ENCODE measurements around the gene KCNJ16.

KCNJ16 gene

DNA sequence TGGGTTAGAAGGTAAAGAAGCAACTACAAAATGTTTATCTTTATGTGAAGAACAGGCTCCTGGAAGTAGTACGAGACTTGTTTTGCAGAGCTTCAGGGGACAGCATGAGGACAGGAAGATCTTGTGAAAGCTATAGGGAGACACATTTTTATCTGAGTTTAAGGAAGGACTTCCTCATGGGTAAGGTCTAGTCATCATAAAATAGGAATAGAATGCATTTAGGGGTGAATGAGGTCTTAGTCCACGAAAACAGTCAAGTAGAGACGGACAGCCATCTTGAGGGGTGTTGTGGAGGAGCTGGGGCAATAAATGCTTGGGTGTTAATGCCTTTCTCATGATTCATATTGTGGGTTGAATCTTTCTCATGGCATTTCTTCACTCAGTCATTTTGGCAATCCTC, 24.3 kb downstream of the KCNJ16 start:
- DNase-seq: no peak

DNA sequence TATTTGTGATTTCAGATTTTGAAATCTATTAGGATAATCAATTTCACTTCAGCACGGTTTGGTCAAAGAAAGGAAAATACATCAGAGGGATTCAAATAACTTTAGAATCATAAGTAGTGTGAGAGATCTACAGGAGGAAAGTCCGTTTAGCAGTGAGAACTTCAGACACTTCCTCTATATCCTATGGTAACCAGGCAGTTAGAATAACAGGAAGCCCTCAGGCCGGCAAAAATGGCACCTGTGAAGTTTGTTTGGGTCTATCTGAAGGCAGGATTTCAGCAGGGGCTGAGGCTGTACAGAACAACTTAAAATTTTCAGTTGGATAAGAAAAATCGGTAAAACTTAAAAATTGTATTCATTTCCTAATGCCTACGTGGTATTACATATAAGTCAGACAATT, 24.9 kb downstream of the KCNJ16 start:
- DNase-seq: no peak

DNA sequence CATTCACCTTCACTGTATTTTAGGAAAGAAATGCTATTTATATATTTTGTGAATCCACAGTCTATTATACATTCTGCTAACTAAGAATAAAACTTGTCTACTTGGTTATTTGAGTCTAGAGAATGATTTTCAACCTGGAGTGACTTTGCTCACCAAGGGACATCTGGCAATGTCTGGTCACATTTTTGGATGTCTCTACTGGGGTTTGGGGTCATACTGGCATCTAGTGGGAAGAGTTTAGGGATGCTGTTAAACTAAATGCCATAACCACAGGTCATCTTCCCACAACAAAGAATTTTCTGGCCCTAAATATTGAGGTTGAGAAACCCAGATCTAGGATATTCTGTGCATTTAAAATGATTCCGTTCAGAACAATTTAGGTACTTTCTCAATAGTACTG, 26.0 kb downstream of the KCNJ16 start:
- DNase-seq: no peak

DNA sequence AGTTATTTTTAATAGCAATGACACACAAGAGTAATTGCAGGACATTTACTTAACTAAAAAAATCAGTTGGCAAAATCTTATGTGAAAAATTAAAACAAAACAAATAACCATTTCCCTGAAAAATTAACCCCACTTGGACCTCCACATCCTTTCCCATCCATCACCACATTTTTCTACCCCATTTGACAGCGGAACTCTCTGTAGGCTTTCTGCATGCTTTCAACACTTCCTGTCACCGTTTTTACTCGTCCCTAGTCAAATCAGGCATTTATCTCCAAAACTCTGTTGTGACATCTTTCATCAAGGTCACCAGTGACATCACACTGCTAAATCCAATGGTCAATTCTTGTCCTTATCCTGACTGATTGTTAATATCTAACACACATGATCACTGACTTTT, 27.5 kb downstream of the KCNJ16 start:
- DNase-seq: no peak

DNA sequence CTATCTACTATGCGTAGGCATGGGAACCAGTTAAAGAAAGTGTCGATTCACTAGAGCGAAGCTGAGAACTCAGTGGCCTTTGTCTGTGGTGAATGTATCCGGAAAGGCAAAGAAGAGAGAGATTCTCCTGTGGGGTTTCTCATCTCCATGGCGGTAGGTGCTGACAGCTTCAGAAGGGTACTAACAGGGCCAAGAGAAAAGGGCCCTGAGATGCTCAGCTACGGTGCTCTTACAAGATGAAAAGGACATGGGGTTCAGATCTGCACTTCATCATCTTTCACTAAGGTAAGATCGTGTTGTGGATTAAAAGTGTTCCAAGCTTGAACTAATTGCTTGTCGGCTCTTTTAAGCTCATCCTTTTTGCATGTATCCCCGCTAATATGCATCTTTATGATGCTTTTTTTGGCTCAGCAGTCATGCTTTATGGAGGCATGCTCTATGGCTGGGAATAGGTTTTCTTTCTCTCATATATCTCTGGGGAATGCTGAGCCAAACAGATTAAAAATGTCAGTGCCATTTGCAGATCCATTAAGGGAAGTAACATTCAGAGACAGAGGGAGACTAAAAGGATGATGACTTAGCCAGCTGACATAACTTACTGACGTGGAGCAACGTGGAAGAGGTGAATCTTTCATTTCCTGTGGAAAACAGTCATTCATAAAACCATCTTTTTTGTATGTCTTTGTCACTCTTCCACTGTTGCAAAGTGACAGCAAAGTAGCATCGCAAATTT, 29.9 kb downstream of the KCNJ16 start:
- DNase-seq: no peak

DNA sequence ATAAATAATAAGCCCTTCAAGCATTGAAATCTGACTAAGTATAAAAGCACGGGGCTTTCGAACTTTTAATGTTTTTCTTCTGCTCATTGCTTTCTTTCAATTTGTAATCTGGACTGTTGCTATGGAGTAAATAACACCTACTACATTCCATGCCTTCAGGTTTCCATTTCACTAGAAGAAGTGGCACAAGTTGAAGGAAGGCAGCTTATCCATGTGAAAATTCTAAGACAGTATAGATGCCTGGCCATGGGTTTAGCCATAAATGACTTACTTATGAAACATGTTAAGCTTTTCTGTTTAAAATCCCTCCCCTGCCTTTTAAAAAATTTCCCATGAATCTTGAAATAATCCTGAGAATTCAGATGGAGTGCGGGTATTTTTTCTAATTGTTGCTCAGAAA, 30.6 kb downstream of the KCNJ16 start:
- no peak for DNase-seq

DNA sequence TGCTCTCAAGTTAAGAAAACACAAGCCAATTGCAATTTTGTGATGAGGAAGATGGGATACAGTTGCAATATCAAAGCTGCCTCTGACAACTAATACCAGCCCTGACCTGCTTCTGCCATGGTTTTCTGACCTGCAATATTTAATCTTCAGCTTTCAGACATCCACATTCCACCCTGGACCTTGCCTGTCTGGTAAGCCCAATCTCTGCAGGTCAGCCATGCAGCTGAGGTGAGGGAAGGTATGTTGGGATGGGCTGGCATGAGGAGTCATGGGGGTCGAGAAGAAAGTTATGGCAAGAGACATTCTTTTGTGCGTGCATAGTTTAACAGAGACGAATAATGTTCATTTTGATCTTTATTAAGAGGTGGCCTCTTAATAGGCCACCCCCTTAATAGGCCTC, 31.5 kb downstream of the KCNJ16 start:
- DNase-seq: no peak

DNA sequence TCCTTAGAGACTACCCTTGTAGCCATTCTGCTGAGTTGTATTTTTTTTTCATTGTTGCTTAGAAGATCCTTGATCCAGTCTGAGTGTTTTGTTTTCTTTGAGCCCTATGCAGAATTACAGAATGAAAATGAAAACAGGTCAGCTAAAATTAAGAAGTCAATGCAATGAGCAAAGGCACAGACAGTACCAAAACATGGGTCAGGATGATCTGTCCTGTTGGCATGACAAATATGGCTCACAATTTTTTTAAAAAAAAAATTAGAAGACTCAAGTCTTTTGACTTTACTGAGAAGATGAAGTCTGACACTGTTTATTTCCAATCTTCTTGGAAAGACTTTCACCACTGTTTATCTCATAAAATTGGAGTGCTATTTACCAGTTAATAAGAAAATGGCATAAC, 32.4 kb downstream of the KCNJ16 start:
- DNase-seq: no peak

DNA sequence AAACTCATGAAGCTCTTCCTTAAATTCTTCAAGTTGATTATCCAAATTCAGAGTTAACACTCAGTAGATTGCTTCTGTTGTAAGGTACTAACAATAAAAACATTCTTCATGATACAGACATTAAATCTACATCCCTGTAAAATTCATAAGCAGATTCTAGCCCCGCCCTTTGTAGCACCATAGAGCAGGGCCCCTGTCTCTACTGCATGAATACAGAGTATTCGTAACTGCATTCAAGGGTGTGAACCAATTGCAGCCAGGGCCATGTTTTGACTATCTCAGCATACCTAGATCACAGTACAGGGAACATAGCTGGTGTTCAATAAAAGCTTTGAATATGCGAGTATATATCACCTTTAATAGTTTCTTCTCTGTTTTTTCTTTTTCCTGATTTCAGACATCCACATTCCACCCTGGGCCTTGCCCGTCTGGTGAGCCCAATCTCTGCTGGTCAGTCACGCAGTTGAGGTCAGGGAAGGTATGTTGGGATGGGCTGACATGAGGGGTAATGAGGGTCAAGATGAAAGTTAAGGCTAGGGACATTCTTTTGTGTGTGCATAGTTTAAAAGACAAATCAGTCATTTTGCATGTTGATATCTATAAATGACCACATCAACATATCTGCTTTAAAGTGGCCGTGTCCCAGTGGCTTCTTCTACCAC, 33.0 kb downstream of the KCNJ16 start:
- no peak for DNase-seq

DNA sequence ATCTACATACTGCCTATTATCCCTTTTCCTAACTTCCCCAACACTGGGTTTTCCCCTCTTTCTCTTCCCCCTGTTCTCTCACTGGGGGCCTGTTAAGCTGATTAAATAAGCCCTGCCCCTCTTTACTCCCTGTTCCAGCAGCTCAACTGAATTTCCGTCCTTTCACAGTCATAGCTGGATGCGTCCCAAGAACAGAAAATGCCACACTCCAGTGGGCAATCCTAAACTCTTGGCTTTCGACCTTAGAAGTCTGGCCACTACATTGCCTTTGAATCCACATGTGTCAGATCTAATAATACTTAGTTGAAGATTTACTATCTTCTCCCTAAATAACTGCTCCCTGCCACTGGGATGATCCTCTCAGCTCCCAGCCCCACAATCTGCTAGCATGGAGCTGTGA, 34.5 kb downstream of the KCNJ16 start:
- no peak for DNase-seq

DNA sequence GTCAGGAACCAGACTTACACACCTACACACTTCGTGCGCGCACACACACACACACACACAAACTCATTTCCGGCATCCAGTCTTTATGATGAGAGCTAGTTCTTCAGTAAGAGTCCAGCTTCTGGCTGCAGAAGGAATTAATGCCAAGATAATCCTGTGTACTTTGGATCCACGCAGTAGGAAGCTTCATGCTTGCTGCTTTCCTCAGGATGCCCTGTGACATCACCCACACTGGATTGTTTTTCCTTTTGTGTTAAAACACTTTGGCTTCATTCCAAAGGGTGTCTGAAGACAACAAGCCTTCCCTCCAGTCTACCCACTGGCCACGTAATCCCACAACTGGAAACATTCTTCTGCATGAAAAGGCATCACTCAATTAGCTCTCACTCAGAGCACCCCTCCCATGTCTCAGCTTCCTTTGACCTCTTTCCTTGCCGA, 35.4 kb downstream of the KCNJ16 start:
- DNase-seq: no peak

DNA sequence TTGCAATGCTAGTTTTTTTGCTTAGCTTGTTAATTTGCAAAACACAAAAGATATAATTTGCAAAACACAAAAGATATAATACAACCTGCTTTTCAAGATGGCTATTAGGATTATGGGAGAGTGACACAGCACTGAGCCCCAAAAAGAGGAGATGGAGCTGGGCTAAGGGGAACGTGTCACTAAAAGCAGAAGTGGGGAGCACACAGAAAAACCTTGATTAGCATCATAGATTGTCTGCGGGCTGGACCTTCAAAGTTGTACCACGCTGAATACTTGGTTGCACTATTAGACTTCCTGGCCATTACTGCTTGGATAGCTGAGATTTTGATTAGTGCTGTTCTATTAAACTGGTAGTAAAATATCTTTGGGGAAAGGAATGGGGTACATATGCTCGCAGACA, 36.2 kb downstream of the KCNJ16 start:
- DNase-seq: no peak

DNA sequence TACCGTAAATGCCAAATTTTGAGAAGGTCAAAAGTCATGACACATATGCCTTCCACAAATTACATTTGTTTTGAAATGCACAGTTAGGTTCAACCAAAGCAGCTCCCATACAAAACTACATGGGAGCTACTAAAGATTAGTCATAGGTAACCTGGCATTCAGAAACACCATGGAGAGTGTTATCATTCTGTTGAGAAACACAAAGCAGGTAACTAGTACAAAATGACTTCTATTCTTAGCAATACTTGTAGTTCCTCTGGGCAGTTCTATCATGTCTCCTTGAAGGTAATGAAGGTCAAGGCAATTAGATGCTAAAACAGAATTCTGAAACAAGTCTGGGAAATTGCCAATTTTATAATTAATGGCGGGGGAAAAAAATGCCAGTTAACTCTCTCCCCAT, 39.4 kb downstream of the KCNJ16 start:
- DNase-seq: no peak

DNA sequence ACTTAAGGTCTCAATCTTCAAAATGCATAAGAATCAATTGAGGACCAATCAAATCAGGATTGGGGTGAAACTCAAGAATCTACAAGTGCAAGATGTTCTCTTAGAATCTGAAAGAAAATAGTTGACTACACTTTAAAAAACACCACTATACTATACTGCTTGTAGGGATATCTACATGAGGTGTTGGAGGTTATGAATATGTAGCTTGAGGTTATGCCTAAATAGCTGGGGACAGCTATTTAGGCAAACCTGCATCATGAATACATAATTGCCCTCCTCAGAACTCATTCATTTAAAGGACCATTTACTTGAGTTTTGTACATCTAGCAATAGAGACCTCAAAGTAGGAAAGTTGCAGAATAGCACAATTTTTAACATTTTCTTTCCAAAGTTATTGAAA, 40.1 kb downstream of the KCNJ16 start:
- DNase-seq: no peak

DNA sequence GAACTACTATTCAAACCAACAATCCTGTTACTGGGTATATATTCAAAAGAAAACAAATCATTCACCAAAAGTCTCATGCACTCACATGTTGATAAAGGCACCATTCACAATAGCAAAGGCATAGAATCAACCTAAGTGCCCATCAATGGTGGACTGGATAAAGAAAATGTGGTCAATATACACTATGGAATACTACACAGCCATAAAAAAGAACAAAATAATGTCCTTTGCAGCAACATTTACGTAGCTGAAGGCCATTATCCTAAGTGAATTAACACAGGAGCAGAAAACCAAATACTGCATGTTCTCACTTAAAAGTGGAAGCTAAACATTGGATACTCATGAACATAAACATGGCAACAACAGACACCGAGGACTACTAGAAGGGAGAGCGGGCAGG, 41.9 kb downstream of the KCNJ16 start:
- DNase-seq: no peak

DNA sequence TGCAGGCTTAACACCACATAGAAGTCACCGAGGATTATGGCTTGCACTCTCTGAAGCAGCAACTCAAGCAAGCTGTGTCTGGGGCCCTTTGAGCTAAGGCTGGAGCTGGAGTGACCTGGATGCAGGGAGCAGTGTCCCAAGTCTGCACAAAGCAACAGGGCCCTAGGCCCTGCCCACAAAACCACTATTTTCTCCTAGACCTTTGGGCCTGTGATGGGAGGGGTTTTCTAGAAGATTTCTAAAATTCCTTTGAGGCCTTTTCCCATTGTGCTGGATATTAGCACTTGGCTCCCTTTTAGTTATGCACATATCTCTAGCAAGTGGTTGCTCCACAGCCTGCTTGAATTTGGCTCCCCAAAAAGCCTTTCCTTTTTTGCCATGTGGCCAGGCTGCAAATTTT, 44.5 kb downstream of the KCNJ16 start:
- no peak for DNase-seq

DNA sequence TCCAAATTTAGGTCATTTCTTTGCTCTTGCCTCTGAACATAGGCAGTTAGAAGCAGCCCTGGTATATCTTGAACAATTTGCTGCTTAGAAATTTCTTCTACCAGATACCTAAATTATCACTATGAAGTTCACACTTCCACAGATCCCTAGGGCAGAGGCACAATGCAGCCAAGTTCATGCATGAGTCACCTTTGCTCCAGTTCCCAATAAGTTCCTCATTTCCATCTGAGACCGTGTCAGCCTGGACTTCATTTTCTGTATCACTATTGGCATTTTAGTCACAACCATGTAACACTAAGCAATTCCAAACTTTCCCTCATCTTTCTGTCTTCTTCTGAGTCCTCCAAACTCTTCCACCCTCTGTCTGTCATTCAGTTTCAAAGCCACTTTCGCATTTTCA, 45.0 kb downstream of the KCNJ16 start:
- DNase-seq: no peak

DNA sequence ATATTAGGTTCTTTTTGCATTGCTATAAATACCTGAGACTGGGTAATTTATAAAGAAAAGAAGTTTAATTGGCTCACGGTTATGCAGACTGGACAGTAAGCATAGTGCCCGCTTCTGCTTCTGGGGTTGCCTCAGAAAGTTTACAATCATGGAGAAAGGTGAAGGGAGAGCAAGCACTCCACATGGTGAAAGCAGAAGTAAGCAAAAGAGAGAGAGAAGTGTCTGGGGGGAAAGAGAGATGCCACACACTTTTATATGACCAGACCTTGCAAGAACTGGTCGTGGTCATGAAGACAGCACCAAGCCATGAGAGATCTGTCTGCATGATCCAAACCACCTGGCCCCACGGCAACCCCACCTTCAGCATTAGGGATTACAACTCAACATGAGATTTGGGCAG, 45.4 kb downstream of the KCNJ16 start:
- DNase-seq: no peak

DNA sequence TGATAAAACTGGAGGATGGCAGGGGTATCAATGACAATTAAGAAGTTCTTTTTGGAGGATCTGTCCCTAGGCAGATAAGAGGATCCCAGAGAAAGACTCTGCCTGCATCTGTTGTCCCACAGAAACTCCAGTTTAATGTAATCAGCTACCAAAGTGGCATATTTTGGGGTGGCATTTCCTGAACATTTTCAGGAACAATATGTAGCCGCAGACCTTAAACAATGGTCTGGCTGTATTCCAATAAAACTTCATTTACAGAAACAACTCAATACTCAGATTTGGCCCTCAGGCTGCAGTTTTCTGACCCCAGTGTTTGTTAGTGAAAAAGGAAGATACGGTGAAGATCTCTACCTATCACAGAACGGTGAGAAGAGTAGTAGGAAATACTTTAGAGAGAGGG, 46.1 kb downstream of the KCNJ16 start:
- DNase-seq: no peak

DNA sequence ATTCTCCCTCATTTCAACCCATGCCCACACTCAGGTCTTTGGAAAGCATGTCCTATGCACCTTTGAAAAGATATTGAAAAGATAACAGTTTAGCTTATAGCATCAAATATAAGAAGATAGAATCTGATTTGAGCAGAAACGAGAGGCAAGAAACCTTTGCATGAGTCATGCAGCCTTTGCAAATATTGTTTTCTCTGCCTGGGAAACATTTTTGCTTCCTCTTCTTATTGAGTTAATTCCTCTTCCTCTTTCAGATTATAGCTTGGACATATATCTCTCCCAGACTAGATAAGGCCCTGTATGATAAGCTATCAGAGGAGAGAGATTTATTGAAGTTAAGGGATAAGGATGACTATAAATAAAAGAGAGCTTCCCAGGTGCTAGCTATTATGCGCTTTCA, 48.2 kb downstream of the KCNJ16 start:
- DNase-seq: no peak

DNA sequence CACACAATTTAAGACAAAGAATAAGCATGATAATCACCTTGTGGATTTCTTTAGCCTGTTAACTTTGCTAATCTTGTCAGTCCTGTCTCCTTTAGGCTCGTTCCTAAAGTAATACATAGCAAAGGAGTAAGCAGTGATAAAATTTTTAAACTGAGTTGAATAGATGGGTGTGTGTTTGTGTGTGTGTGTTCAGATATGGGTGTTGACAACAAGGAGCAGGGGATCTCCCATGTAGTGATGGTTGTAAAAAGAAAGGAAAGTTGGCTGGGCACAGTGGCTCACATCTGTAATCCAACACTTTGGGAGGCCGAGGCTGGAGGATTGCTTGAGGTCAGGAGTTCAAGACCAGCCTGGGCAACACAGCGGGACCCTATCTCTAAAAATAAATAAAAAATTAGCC, 49.7 kb downstream of the KCNJ16 start:
- DNase-seq: no peak

DNA sequence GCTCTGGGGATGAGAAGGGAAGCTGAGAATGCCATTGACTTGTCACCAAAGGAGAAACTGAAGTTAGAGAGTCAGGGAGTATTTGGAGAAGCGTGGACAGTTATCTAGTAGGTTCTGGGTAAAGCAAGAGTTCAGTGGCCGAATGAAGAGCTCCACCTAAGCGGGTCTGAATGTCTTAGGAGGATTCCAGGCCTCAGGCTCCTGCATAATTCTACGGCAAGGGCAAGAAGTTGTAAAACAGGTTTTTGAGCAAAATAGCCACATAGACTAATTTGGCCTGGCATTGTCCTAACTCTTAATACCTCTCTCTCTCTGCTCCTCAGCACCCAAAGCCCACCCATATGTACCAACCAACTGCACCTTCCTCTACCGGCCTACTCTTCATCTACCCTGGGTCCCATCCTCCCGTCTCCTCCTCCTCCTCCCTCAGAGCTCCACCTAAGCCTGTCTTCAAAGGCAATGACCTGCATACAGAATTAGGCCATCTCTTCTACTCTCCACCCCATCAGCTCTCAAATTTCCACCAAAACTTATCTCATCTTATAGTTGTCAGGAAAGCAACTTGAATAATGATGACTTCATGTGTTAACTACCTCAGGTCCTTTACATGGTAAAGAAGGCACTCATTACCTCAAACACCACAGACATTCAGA, 52.3 kb downstream of the KCNJ16 start:
- DNase-seq: no peak

DNA sequence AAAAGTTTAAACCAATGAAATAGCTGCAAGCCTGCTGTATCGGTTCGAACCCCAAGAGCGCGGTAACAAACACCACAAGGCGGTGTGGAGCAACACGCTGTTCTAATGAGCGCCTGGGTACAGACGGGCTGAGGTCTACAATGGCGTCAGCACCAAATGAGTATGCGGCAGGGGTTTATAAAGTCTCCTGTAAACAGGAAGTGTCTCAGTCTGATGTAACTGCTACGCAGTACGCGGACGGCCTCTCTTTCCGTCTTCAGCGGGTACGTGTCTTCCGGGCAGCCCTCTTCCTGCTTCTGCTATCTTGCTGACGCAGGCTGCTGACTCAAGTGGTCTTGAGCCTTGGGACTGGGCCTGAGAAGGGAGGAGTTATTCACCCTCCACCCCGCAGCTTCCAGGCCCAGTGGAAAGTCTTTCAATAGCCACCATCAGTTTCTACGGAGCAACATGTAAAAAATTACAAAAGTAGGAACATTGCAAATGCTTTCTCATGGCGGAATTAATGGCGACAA, 53.8 kb downstream of the KCNJ16 start:
- no peak for DNase-seq

DNA sequence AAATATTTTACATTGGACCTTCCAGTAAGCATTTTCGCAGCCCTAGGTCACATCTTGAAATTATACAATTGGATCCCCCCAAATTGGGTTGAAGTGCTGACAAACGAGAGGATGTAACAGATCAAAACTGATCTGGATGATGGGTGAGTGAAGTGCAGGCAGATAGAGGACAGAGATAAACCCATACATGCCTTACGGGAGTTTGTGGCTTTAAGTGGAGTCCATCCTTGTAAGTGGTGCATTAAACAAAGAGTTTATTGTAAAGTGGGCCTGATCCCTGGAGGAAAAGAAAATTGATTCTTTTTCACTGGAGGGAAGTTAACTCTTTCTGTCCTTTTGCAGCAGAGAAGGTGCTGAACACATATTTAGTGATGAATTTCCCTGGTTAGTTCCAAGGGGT, 55.3 kb downstream of the KCNJ16 start:
- DNase-seq: no peak

All from COR-L47 (cell line).